GM12878 (cell line): ENCODE results near the gene SLC12A9. TPM values are rescaled to one million over a fixed set of nuclear protein-coding genes. Genes with fewer than 3 reads are reported as not detected.
A peak's percentile ranks its signal among the peaks of the same experiment; 100 is the strongest.

Experiments used
- ATAC-seq: fragments of 200-7000 bp; cut with Tn5 transposase; 3 replicates; pipeline ENCODE4 v1.9.1; 2020; ENCODE audit warnings: mild to moderate bottlenecking, moderate library complexity
- BruUV-seq: library from RNA; stranded (reverse); fragments of 400-500 nt; replicated peaks from 2 replicates; lab custom pipeline; 2021; lab: Mats Ljungman, UMichigan
- CTCF ChIA-PET: fragments of 300-600 bp; sonication (Branson Sonifier 250); formaldehyde crosslinking; extraction: SDS; loops from one replicate; lab custom pipeline; 2021; ENCODE audit warnings: inconsistent platforms; lab: Yijun Ruan, JAX
- POLR2A ChIA-PET: fragments of 350-600 bp; formaldehyde crosslinking; extraction: SDS; loops from one replicate; lab custom pipeline; 2021; ENCODE audit warnings: inconsistent platforms; lab: Charles Lee
- RAD21 ChIA-PET: fragments of 300-600 bp; sonication (Branson Sonifier 250); formaldehyde crosslinking; loops from one replicate; lab custom pipeline; 2023; ENCODE audit warnings: antibody characterized with exemption; ENCODE audit not compliant: unreplicated experiment; lab: Charles Lee
- SMC1A ChIA-PET: fragments of 300-600 bp; sonication (Branson Sonifier 250); formaldehyde crosslinking; loops from one replicate; lab custom pipeline; 2023; ENCODE audit not compliant: unreplicated experiment, uncharacterized antibody; lab: Charles Lee
- DNase-seq: peaks from one replicate; pipeline ENCODE4 v3.0.0-alpha.2; 2011; ENCODE audit warnings: low read depth, low spot score
- FAIRE-seq: peaks from 3 replicates; lab custom pipeline; 2011; peaks lifted over from hg19 to GRCh38; lab: Jason Lieb, UNC
- H2AFZ ChIP-seq: 2 replicates; pipeline ENCODE4 v1.6.0; 2011; ENCODE audit warnings: low read depth, low read length, control low read depth; ENCODE audit not compliant: control insufficient read depth
- H3K27ac ChIP-seq: 2 replicates; pipeline ENCODE4 v1.5.1; 2011; ENCODE audit warnings: control low read depth; ENCODE audit not compliant: control insufficient read depth, insufficient read depth
- H3K27me3 ChIP-seq, 2 experiments: replicated peaks in 1 of 2; 2 replicates each; pipeline versions ENCODE4 v1.6.0 to v1.6.1; 2011; ENCODE audit warnings: low read length in 1 of 2; ENCODE audit not compliant: control insufficient read depth in 2 of 2, insufficient read depth in 2 of 2
- H3K36me3 ChIP-seq, 2 experiments: 2 replicates each; pipeline ENCODE4 v1.5.1; 2011; ENCODE audit warnings: low read length in 1 of 2; ENCODE audit not compliant: control insufficient read depth in 2 of 2, insufficient read depth in 2 of 2
- H3K4me1 ChIP-seq: 2 replicates; pipeline ENCODE4 v1.6.1; 2011; ENCODE audit warnings: mild to moderate bottlenecking, low read length, moderate library complexity, mixed read lengths; ENCODE audit not compliant: control insufficient read depth, insufficient read depth
- H3K4me2 ChIP-seq: 2 replicates; pipeline ENCODE4 v1.6.0; 2011; ENCODE audit warnings: control low read depth; ENCODE audit not compliant: control insufficient read depth, insufficient read depth
- H3K4me3 ChIP-seq: fragments of 200-600 bp; sonication (generic); 2 replicates; pipeline ENCODE4 v1.5.1; 2016
- H3K79me2 ChIP-seq: 2 replicates; pipeline ENCODE4 v1.6.0; 2011; ENCODE audit warnings: low read length; ENCODE audit not compliant: control insufficient read depth, insufficient read depth
- H3K9ac ChIP-seq: 2 replicates; pipeline ENCODE4 v1.8.0; 2011; ENCODE audit warnings: low read length, control low read depth, mixed read lengths; ENCODE audit not compliant: control insufficient read depth, insufficient read depth
- H3K9me3 ChIP-seq: replicated peaks from 3 replicates; pipeline ENCODE4 v1.5.1; 2011; ENCODE audit warnings: mild to moderate bottlenecking, low read length; ENCODE audit not compliant: control insufficient read depth, insufficient read depth
- H4K20me1 ChIP-seq: 2 replicates; pipeline ENCODE4 v1.6.0; 2011; ENCODE audit not compliant: control insufficient read depth, insufficient read depth
- BHLHE40 ChIP-seq, 2 experiments: fragments of 450-650 bp in 1 of 2; IDR thresholded peaks; 2 replicates each; pipeline ENCODE4 v1.6.1; 2011 to 2017; ENCODE audit warnings: low read depth in 2 of 2, borderline replicate concordance in 1 of 2, improper control_type of control experiment in 1 of 2, low read length in 1 of 2, mild to moderate bottlenecking in 1 of 2
- CBFB ChIP-seq: IDR thresholded peaks from 2 replicates; pipeline ENCODE4 v1.6.1; 2016; ENCODE audit warnings: antibody characterized with exemption, low read depth
- CREB1 ChIP-seq: IDR thresholded peaks from 2 replicates; pipeline ENCODE4 v1.6.1; 2012; ENCODE audit warnings: low read depth, mild to moderate bottlenecking, inconsistent platforms
- IKZF2 ChIP-seq, 2 experiments: fragments of 450-650 bp; IDR thresholded peaks; 2 replicates each; pipeline ENCODE4 v1.6.1; 2017; ENCODE audit warnings: mild to moderate bottlenecking in 2 of 2, moderate library complexity in 2 of 2
- JUNB ChIP-seq: IDR thresholded peaks from 2 replicates; pipeline ENCODE4 v1.6.1; 2016; ENCODE audit warnings: antibody characterized with exemption, mild to moderate bottlenecking
- JUND ChIP-seq: IDR thresholded peaks from 2 replicates; pipeline ENCODE4 v1.6.1; 2012; ENCODE audit warnings: low read depth, mild to moderate bottlenecking, low read length, improper control_type of control experiment, moderate library complexity
- NBN ChIP-seq: fragments of 450-650 bp; IDR thresholded peaks from 2 replicates; pipeline ENCODE4 v1.6.1; 2016
- NFYB ChIP-seq: IDR thresholded peaks from 2 replicates; pipeline ENCODE4 v1.6.1; 2011; ENCODE audit warnings: low read depth, mild to moderate bottlenecking, low read length, improper control_type of control experiment, moderate library complexity; ENCODE audit not compliant: insufficient read depth
- RUNX3 ChIP-seq: IDR thresholded peaks from 2 replicates; pipeline ENCODE4 v1.6.1; 2012; ENCODE audit warnings: low read length, inconsistent platforms
- SMAD1 ChIP-seq: fragments of 450-650 bp; IDR thresholded peaks from 2 replicates; pipeline ENCODE4 v1.6.1; 2018; ENCODE audit warnings: mild to moderate bottlenecking, low read depth; ENCODE audit not compliant: partially characterized antibody
- SPI1 ChIP-seq: IDR thresholded peaks from 2 replicates; pipeline ENCODE4 v1.6.1; 2011; ENCODE audit warnings: low read depth, mild to moderate bottlenecking, low read length, moderate library complexity, borderline replicate concordance; ENCODE audit not compliant: insufficient read depth
- STAT3 ChIP-seq: IDR thresholded peaks from 2 replicates; pipeline ENCODE4 v1.6.1; 2011; ENCODE audit warnings: low read depth, low read length, improper control_type of control experiment
- YBX1 ChIP-seq: fragments of 450-650 bp; IDR thresholded peaks from 2 replicates; pipeline ENCODE4 v1.6.1; 2016; ENCODE audit warnings: antibody characterized with exemption
- WGBS: methylation state at CpG from one replicate; pipeline ENCODE4 v1.1.6; 2016; ENCODE audit warnings: low lambda C conversion rate; ENCODE audit not compliant: insufficient replicate concordance, insufficient coverage; ENCODE audit errors: missing lambda C conversion rate; 5-methylcytosine and 5-hydroxymethylcytosine counted together
- in situ Hi-C: fragments of 300-500 bp; cut with MboI; formaldehyde crosslinking; loops from 9 replicates; pipeline ENCODE4 v1.14.3; 2018; ENCODE audit warnings: mixed read lengths
- intact Hi-C: fragments of 100-400 bp; cut with micrococcal nuclease; formaldehyde crosslinking; loops from one replicate; pipeline ENCODE4 v1.14.2; 2022; ENCODE audit not compliant: unreplicated experiment
- polyA plus RNA-seq, 11 experiments: library from polyadenylated mRNA; depleted of rRNA in 4 of 11; unstranded in 6 of 11; stranded (reverse) in 5 of 11; fragments of >200 nt; fragmentation: Nextera tagmentation in 4 of 11; fragmentation: Illumina TruSeq in 1 of 11; extraction: Ambion mirVana in 4 of 11; extraction: Trizol in 1 of 11; gene quantifications; 1 replicate in 1 of 11; 2 replicates in 10 of 11; pipeline versions ENCODE4 v1.2.1 to v1.2.3, GENCODE V29; 2011 to 2016; ENCODE audit warnings: inconsistent platforms in 2 of 11, missing spikeins in 2 of 11, low read depth in 1 of 11
- total RNA-seq, 4 experiments: library from RNA; depleted of rRNA in 3 of 4; stranded (reverse); fragments of >200 nt in 3 of 4; fragmentation: Illumina TruSeq in 1 of 4; extraction: Trizol in 1 of 4; gene quantifications; 2 replicates each; pipeline versions ENCODE4 v1.2.1 to v1.2.3, GENCODE V29; 2013 to 2021
- TF ChIP-seq, protein P1 (sequence below): IDR thresholded peaks from 2 replicates; pipeline ENCODE4 v1.6.1; 2011; ENCODE audit warnings: borderline replicate concordance, low read depth, mild to moderate bottlenecking, moderate library complexity, mixed read lengths, low read length; ENCODE audit not compliant: insufficient read depth; ENCODE audit errors: extremely low read length
- TF ChIP-seq, protein P2 (sequence below): fragments of 450-650 bp; IDR thresholded peaks from 2 replicates; pipeline ENCODE4 v1.6.1; 2016; ENCODE audit warnings: mild to moderate bottlenecking
- TF ChIP-seq, protein P3 (sequence below): fragments of 450-650 bp; IDR thresholded peaks from 2 replicates; pipeline ENCODE4 v1.6.1; 2016; ENCODE audit warnings: mild to moderate bottlenecking, moderate library complexity, borderline replicate concordance

The SLC12A9 gene
- total and polyA plus RNA-seq, 10 of the 15 experiments (the other 5 are each of a cell fraction or from before 2014, with no cell fraction given): 0.24 to 18.5 (median 9.4) TPM

DNA sequence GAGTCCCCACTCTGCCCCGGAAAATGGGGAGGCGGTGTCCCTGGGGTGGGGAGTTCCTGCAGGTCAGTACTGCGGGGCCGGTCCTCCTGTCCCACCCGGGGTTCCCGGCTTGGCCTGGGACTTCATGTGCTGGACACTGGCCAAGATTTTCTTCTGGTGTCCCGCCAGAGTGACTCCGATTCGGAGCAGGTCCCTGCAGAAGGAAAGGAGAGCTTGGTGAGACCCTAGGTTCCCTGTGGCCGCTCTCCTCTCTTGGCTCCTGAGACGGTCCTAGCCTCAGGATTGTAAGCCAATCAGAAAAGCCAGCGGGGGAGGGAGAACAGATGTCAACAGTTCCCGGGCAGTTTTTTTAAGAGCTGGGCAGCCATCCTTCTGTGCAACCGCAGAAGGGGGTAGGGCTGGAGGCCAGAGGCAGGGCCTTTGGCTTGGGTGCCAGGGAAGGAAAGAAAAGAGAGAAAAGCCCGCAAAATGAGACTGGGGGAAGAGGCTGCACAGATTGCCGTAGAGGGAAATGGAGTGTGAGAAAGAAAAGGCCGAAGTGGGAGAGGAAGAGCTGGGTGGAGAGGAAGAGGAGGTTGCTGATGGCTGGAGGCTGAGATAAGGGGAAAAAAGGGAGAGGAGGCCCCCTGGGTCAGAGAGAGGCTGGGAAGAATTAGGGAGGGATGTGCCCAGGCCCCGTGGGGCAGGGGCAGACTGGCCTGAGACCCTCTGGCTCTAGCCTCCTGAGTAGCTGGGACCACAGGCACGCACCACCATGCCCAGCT is 48.9 kb upstream of the SLC12A9 start:
- peak; percentile 56 for DNase-seq
- SMC1A ChIA-PET: interaction anchor here (1.5 to 6.0 kb wide), 4 partner anchors 31 to 98 kb away, joined by 4 to 104 read pairs (median 6); partner anchors contain the start of genes POP7, SLC12A9 and UFSP1
- CTCF ChIA-PET: interaction anchor here (0.5 to 7.9 kb wide), 9 partner anchors 26 to 341 kb away, joined by 3 to 238 read pairs (median 4); partner anchors contain the start of genes PCOLCE, POP7 and SLC12A9
- H3K4me2 ChIP-seq: peak overlapping the region; percentile 95
- H2AFZ ChIP-seq: peak overlapping the region; percentile 89
- RAD21 ChIA-PET: interaction anchor here (1.2 to 6.3 kb wide), 4 partner anchors 28 to 191 kb away, joined by 3 to 147 read pairs (median 4); partner anchors contain the start of genes MOSPD3, POP7 and SLC12A9
- POLR2A ChIA-PET: interaction anchor here (0.5 to 3.0 kb wide), 7 partner anchors 32 to 858 kb away, joined by 3 to 13 read pairs (median 5); partner anchors contain the start of genes POP7, SLC12A9, SRRT and UFSP1
- H4K20me1 ChIP-seq: no peaks in the 10 kb centered on the region
- ATAC-seq: peak; percentile 98
- no peaks in the 10 kb centered on the region for H3K27me3 ChIP-seq
- in situ Hi-C loops (no loop called here), intact Hi-C loops (loop anchor here (5.0 kb wide), 1 partner anchor 34 kb away; no protein-coding TSS in a partner anchor)
- H3K9ac ChIP-seq: peak overlapping the region; percentile 75
- no peaks in the 10 kb centered on the region for H3K79me2 ChIP-seq
- H3K36me3 ChIP-seq: no peaks in the 10 kb centered on the region
- H3K9me3 ChIP-seq: no peaks in the 10 kb centered on the region
- peak overlapping the region; percentile 80 for H3K27ac ChIP-seq
- peaks cover 15% of the 10 kb centered on the region for H3K4me1 ChIP-seq
- FAIRE-seq: peak; percentile 83
- 6% methylated on average over 19 of the region's 19 CpGs for WGBS
- peak overlapping the region; percentile 53 for H3K4me3 ChIP-seq
- BruUV-seq: no TSS peak
- TF ChIP-seq JUND (no peak), IKZF2 (IDR thresholded peaks at IDR 0.05) (peak; percentile 2 to 6; a peak in 2 of 4 replicates), BHLHE40 (IDR thresholded peaks at IDR 0.05; ENCODE audit: borderline replicate concordance in 1 of 2, low read depth in 2 of 2, low read length in 1 of 2) (peak; percentile 26 to 29; a peak in 1 of 4 replicates), CBFB (peak; percentile 55; the same call in 1 of the 2 replicates), CREB1 (peak; percentile 95), NBN (0 out of 2 replicates have a peak, but pooled peaks have one; percentile 41), RUNX3 (peak; percentile 85), JUNB (no peak), NFYB (peak; percentile 81), SMAD1 (peak; percentile 22), SPI1 (no peak), STAT3 (no peak), YBX1 (no peak)
- TF ChIP-seq, protein P1, sequence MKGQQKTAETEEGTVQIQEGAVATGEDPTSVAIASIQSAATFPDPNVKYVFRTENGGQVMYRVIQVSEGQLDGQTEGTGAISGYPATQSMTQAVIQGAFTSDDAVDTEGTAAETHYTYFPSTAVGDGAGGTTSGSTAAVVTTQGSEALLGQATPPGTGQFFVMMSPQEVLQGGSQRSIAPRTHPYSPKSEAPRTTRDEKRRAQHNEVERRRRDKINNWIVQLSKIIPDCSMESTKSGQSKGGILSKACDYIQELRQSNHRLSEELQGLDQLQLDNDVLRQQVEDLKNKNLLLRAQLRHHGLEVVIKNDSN: no peak
- TF ChIP-seq, protein P2, sequence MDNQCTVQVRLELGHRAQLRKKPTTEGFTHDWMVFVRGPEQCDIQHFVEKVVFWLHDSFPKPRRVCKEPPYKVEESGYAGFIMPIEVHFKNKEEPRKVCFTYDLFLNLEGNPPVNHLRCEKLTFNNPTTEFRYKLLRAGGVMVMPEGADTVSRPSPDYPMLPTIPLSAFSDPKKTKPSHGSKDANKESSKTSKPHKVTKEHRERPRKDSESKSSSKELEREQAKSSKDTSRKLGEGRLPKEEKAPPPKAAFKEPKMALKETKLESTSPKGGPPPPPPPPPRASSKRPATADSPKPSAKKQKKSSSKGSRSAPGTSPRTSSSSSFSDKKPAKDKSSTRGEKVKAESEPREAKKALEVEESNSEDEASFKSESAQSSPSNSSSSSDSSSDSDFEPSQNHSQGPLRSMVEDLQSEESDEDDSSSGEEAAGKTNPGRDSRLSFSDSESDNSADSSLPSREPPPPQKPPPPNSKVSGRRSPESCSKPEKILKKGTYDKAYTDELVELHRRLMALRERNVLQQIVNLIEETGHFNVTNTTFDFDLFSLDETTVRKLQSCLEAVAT: peak; percentile 52; the same call in 1 of the 2 replicates
- TF ChIP-seq, protein P3, sequence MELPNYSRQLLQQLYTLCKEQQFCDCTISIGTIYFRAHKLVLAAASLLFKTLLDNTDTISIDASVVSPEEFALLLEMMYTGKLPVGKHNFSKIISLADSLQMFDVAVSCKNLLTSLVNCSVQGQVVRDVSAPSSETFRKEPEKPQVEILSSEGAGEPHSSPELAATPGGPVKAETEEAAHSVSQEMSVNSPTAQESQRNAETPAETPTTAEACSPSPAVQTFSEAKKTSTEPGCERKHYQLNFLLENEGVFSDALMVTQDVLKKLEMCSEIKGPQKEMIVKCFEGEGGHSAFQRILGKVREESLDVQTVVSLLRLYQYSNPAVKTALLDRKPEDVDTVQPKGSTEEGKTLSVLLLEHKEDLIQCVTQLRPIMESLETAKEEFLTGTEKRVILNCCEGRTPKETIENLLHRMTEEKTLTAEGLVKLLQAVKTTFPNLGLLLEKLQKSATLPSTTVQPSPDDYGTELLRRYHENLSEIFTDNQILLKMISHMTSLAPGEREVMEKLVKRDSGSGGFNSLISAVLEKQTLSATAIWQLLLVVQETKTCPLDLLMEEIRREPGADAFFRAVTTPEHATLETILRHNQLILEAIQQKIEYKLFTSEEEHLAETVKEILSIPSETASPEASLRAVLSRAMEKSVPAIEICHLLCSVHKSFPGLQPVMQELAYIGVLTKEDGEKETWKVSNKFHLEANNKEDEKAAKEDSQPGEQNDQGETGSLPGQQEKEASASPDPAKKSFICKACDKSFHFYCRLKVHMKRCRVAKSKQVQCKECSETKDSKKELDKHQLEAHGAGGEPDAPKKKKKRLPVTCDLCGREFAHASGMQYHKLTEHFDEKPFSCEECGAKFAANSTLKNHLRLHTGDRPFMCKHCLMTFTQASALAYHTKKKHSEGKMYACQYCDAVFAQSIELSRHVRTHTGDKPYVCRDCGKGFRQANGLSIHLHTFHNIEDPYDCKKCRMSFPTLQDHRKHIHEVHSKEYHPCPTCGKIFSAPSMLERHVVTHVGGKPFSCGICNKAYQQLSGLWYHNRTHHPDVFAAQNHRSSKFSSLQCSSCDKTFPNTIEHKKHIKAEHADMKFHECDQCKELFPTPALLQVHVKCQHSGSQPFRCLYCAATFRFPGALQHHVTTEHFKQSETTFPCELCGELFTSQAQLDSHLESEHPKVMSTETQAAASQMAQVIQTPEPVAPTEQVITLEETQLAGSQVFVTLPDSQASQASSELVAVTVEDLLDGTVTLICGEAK: no peak
